Choroid plexus epithelial cell (primary cell): Measurements from ENCODE around the gene CSTPP1.
"Not testable (repeated sequence)": the region's sequence is repeated elsewhere in the genome, so short reads cannot be mapped to it uniquely, and the experiment has no call there.

ENCODE experiments used
- DNase-seq: peaks from one replicate; pipeline ENCODE4 v3.0.0-alpha.2; 2010; ENCODE audit warnings: low read depth
- H3K4me3 ChIP-seq: 2 replicates; pipeline ENCODE4 v1.5.1; 2011; ENCODE audit warnings: low read depth, mild to moderate bottlenecking, control low read depth, low read length, moderate library complexity
- TF ChIP-seq, protein P1 (sequence below): conservative IDR thresholded peaks from 2 replicates; pipeline ENCODE4 v1.5.1; 2011; ENCODE audit warnings: low read depth, mild to moderate bottlenecking, control low read depth, inconsistent platforms, low read length, moderate library complexity

Gene CSTPP1

DNA sequence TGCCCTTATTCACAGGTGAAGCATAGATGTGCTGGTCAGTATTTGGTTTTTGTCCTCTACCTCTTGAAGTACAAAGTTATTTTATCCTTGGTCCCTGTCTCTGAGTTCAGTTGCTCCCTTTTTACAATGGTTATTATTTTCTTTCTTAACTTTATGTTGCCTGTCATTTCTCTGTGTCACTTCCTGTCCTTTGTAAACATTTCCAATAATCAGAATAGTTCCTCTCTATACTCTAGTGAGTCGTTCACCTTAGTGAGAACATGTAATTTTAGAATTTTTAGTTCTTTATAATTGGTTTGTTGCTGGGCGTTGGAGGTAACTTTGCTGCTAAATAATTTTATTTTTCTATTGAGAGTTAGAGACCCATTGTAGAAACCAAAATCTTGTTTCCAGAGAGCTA lies 16.0 kb downstream of the CSTPP1 start:
- no peak for DNase-seq
- H3K4me3 ChIP-seq = no peak overlapping the region
- TF ChIP-seq, protein P1, sequence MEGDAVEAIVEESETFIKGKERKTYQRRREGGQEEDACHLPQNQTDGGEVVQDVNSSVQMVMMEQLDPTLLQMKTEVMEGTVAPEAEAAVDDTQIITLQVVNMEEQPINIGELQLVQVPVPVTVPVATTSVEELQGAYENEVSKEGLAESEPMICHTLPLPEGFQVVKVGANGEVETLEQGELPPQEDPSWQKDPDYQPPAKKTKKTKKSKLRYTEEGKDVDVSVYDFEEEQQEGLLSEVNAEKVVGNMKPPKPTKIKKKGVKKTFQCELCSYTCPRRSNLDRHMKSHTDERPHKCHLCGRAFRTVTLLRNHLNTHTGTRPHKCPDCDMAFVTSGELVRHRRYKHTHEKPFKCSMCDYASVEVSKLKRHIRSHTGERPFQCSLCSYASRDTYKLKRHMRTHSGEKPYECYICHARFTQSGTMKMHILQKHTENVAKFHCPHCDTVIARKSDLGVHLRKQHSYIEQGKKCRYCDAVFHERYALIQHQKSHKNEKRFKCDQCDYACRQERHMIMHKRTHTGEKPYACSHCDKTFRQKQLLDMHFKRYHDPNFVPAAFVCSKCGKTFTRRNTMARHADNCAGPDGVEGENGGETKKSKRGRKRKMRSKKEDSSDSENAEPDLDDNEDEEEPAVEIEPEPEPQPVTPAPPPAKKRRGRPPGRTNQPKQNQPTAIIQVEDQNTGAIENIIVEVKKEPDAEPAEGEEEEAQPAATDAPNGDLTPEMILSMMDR = no peak

DNA sequence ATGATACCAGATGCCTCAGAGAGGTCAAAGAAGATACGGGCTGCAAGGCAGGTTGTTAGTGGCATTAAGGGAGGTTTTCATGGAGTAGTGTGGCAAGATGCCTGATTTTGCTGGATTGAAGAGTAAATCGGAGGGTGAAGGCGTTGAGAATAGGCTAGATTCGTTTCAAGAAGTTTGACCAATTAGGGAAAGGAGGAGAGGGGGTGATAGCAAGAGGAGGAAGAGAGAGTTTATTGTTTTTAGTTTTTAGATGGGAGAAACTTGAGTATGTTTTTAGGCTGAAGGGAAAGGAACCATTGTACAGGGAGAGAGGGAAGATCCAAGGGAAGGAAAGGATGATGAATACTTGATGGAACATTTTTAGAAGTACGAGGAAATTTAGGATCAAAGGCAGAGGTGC lies 16.5 kb downstream of the CSTPP1 start:
- TF ChIP-seq, protein P1 = no peak
- no peak for DNase-seq
- no peak overlapping the region for H3K4me3 ChIP-seq

DNA sequence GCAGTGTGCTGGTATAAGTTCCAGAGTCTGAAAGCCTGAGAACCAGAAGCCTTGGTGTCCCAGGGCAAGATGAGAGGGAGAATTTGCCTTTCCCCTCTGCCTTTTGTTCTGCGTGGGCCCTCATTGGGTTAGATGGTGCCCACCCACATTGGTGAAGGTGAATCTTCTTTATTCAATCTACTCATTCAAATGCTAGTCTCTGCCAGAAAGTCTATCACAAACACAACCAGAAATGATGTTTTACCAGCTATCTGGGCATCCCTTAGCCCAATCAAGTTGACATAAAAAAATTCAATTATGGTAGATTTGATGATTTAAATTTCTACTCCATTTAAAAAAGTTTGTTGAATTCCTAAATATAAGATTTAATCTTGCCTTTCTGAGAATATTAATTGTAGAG lies 22.2 kb downstream of the CSTPP1 start:
- TF ChIP-seq, protein P1 = no peak
- no peak for DNase-seq

DNA sequence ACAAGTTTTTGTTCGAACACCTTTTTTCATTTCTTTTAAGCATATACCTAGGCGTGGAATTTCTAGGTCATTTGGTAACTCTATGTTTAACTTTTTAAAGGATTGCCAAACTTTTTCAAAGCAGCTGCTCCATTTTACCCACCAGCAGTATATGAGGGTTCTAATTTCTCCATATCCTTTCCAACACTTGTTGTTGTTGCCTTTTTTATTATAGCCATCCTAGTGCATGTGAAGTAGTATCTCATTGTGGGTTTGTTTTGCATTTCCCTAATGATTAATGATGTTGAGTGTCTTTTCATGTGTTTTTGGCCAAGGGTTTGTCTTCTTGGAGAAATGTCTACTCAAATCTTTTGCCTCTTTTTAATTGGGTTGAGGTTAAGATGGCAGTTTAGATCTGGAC lies 24.5 kb downstream of the CSTPP1 start:
- no peak for DNase-seq
- TF ChIP-seq, protein P1 = no peak
- H3K4me3 ChIP-seq = no peak overlapping the region

More for the DNA sequence above, 22.2 kb downstream of the CSTPP1 start:
- no peak overlapping the region for H3K4me3 ChIP-seq

DNA sequence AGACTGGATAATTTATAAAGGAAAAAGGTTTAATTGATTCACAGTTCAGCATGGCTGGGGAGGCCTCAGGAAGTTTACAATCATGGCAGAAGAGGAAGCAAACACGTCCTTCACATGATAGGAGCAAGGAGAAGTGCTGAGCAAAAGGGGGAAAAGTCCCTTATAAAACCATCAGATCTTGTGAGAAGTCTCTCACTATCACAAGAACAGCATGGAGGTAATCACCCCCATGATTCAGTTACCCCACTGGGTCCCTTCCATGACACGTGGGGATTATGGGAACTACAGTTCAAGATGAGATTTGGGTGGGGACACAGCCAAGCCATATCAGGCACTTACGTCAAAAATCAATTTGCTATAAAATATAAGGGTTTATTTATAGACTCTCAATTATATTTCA lies 25.3 kb downstream of the CSTPP1 start:
- H3K4me3 ChIP-seq, DNase-seq: not testable (repeated sequence)

DNA sequence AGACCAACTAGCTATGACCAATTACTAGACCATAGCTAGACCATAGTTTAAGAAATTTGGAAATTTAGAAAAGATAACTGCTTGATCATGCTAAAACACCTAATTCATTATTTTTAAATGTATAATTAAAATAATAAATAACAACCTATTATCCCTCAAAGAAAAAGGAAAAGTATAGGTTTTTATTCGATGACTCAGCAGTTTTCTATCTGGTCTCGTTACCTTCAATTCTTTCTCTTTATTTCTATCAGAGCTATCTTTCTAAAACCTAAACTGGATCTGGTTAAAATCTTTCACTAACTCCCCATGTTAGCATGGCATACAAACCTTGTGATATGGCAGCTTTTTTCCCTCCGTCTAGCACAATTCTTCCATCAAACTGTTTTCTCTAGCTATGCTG lies 27.3 kb downstream of the CSTPP1 start:
- H3K4me3 ChIP-seq = no peak overlapping the region
- DNase-seq = no peak
- TF ChIP-seq, protein P1 = no peak

DNA sequence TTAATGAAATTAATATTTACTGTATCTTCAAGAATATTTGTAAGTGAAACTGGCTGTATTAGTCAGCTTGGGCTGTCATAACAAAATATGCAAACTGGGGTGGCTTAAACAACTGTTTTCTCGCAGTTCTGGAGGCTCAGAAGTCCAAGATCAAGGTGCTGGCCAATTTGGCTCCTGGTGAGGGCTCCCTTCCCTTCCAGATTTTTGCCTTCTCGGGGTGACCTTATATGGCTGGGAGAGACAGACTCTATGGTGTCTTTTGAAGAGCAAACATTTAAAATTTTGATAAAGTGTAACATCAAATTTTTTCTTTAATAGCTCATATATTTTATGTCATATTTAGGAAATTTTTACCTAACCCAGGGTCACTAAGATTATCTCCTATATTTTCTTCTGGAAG lies 30.2 kb downstream of the CSTPP1 start:
- TF ChIP-seq, protein P1 = no peak
- DNase-seq = no peak
- H3K4me3 ChIP-seq = no peak overlapping the region

DNA sequence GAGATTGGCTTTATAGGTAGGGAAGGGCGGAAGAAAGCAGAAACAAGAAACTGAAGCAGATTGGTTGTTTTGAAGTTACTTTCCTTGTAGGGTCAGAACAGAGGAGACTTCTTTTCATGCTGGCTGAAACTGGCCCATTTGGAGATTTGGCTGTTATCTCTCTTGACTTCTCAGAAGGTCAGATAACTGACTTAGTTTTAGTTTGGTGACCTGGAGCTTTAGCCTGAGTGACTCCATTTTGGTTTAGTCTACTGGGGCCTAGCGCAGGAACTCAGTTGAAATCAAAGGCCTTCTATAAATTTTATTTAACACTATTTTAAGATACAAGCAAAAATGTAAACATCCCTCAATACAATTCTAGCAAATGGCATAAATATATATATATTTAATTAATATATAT lies 31.4 kb downstream of the CSTPP1 start:
- TF ChIP-seq, protein P1 = no peak
- DNase-seq = no peak
- H3K4me3 ChIP-seq = no peak overlapping the region
